OCI-LY7 (cell line): Measurements from ENCODE around the gene MRPS23. TPM values are rescaled to one million over a fixed set of nuclear protein-coding genes. Genes with fewer than 3 reads are reported as not detected.

Experiments used
- BruUV-seq: library from RNA; stranded (reverse); fragments of 400-500 nt; replicated peaks from 2 replicates; lab custom pipeline; 2021; lab: Mats Ljungman, UMichigan
- CTCF ChIA-PET: fragments of 300-600 bp; sonication (Branson Sonifier 250); formaldehyde crosslinking; loops from one replicate; lab custom pipeline; 2022; ENCODE audit warnings: antibody characterized with exemption; ENCODE audit not compliant: unreplicated experiment; lab: Charles Lee
- POLR2A ChIA-PET: fragments of 300-600 bp; sonication (Branson Sonifier 250); formaldehyde crosslinking; loops from one replicate; lab custom pipeline; 2022; ENCODE audit warnings: antibody characterized with exemption; lab: Charles Lee
- DNase-seq: peaks from one replicate; pipeline ENCODE4 v3.0.0-alpha.2; 2015; ENCODE audit warnings: low spot score
- H2AFZ ChIP-seq: fragments of 200-600 bp; sonication (generic), shearing (Covaris generic); 2 replicates; pipeline ENCODE4 v1.6.1; 2014; ENCODE audit warnings: mild to moderate bottlenecking, antibody characterized with exemption, low read length, moderate library complexity
- H3K27ac ChIP-seq: fragments of 200-600 bp; sonication (generic); 2 replicates; pipeline ENCODE4 v1.5.1; 2014; ENCODE audit warnings: mixed run types, low read depth, mild to moderate bottlenecking, moderate library complexity, low read length, inconsistent platforms; ENCODE audit not compliant: poor library complexity, severe bottlenecking
- H3K36me3 ChIP-seq: fragments of 200-600 bp; sonication (generic); 2 replicates; pipeline ENCODE4 v1.6.1; 2014; ENCODE audit warnings: mild to moderate bottlenecking, antibody characterized with exemption, low read length, moderate library complexity, mixed read lengths; ENCODE audit not compliant: insufficient read depth
- H3K4me1 ChIP-seq: fragments of 200-600 bp; sonication (generic); 2 replicates; pipeline ENCODE4 v1.5.1; 2014; ENCODE audit warnings: mild to moderate bottlenecking, low read length; ENCODE audit not compliant: insufficient read depth, poor library complexity, severe bottlenecking
- H3K4me2 ChIP-seq: fragments of 200-600 bp; sonication (generic); 2 replicates; pipeline ENCODE4 v1.6.1; 2014; ENCODE audit warnings: mild to moderate bottlenecking, low read length
- H3K4me3 ChIP-seq: fragments of 200-600 bp; sonication (generic); 2 replicates; pipeline ENCODE4 v1.5.1; 2014; ENCODE audit warnings: mild to moderate bottlenecking, low read depth, low read length; ENCODE audit not compliant: poor library complexity, severe bottlenecking
- H3K79me2 ChIP-seq: fragments of 200-600 bp; sonication (generic); 2 replicates; pipeline ENCODE4 v1.6.1; 2016; ENCODE audit warnings: low read depth, mild to moderate bottlenecking, low read length, moderate library complexity, mixed read lengths; ENCODE audit not compliant: insufficient read depth
- H3K9me2 ChIP-seq: fragments of 200-600 bp; sonication (generic); 2 replicates; pipeline ENCODE4 v1.6.1; 2016; ENCODE audit warnings: mild to moderate bottlenecking, low read length, mixed read lengths; ENCODE audit not compliant: insufficient read depth
- H3K9me3 ChIP-seq: fragments of 200-600 bp; sonication (generic); 2 replicates; pipeline ENCODE4 v1.6.1; 2014; ENCODE audit warnings: mild to moderate bottlenecking, mixed run types, low read length, mixed read lengths
- H4K20me1 ChIP-seq: fragments of 200-600 bp; sonication (generic); 2 replicates; pipeline ENCODE4 v1.6.1; 2014; ENCODE audit warnings: mild to moderate bottlenecking, antibody characterized with exemption, low read length, moderate library complexity, mixed read lengths; ENCODE audit not compliant: insufficient read depth
- EZH2phosphoT487 ChIP-seq: fragments of 200-600 bp; sonication (generic); IDR thresholded peaks from 2 replicates; pipeline ENCODE4 v1.6.1; 2018; ENCODE audit warnings: low read depth, borderline replicate concordance, mild to moderate bottlenecking, mixed run types, antibody characterized with exemption, low read length, moderate library complexity, mixed read lengths
- intact Hi-C: fragments of 100-400 bp; cut with micrococcal nuclease; formaldehyde crosslinking; loops from one replicate; pipeline ENCODE4 v1.10.0; 2022; ENCODE audit not compliant: unreplicated experiment
- total RNA-seq, 2 experiments: library from RNA; depleted of rRNA in 1 of 2; stranded (reverse); fragments of >200 nt in 1 of 2; shearing (Covaris generic) in 1 of 2; gene quantifications; 2 replicates each; pipeline ENCODE4 v1.2.3, GENCODE V29; 2014 to 2022
- TF ChIP-seq, protein P1 (sequence below): fragments of 200-600 bp; sonication (generic); conservative IDR thresholded peaks from 2 replicates; pipeline ENCODE4 v1.5.1; 2014; ENCODE audit warnings: mild to moderate bottlenecking, antibody characterized with exemption, low read length, moderate library complexity, mixed read lengths

Gene MRPS23
- total RNA-seq, 2 experiments from 2014 or later: 50.3 to 73.5 TPM

DNA sequence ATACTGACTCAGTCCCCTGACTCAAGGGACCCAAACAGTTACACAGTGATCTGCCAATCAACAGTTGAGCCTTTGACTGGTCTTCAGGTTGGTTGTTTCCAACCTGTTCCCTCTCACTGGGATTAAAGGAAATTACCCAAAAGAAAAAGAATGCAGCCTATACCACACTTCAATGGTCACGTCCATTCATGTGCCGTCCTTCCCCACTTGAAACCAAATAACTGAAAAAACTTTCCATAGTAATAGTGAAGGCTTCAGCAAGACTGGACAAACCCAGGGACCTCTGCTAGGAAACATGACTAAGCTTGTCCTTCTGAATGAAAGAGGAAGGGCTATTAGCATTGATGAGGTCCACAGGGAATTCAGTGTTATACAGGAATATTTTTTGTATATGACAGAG, 30.6 kb downstream of the MRPS23 start:
- Histone ChIP-seq H3K4me2 (no peak overlapping the region), H3K79me2 (no peaks in the 10 kb centered on the region), H3K9me2 (no peaks in the 10 kb centered on the region), H3K36me3 (no peaks in the 10 kb centered on the region), H2AFZ (no peak overlapping the region), H3K4me1 (no peaks in the 10 kb centered on the region), H4K20me1 (no peaks in the 10 kb centered on the region), H3K9me3 (no peaks in the 10 kb centered on the region), H3K4me3 (no peak overlapping the region), H3K27ac (no peak overlapping the region)
- TF ChIP-seq EZH2phosphoT487: no peak
- TF ChIP-seq, protein P1, sequence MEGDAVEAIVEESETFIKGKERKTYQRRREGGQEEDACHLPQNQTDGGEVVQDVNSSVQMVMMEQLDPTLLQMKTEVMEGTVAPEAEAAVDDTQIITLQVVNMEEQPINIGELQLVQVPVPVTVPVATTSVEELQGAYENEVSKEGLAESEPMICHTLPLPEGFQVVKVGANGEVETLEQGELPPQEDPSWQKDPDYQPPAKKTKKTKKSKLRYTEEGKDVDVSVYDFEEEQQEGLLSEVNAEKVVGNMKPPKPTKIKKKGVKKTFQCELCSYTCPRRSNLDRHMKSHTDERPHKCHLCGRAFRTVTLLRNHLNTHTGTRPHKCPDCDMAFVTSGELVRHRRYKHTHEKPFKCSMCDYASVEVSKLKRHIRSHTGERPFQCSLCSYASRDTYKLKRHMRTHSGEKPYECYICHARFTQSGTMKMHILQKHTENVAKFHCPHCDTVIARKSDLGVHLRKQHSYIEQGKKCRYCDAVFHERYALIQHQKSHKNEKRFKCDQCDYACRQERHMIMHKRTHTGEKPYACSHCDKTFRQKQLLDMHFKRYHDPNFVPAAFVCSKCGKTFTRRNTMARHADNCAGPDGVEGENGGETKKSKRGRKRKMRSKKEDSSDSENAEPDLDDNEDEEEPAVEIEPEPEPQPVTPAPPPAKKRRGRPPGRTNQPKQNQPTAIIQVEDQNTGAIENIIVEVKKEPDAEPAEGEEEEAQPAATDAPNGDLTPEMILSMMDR: no peak
- no TSS peak for BruUV-seq
- ChIA-PET CTCF (no interaction called here), POLR2A (no interaction called here)
- DNase-seq: no peak
- intact Hi-C loops: no loop called here

DNA sequence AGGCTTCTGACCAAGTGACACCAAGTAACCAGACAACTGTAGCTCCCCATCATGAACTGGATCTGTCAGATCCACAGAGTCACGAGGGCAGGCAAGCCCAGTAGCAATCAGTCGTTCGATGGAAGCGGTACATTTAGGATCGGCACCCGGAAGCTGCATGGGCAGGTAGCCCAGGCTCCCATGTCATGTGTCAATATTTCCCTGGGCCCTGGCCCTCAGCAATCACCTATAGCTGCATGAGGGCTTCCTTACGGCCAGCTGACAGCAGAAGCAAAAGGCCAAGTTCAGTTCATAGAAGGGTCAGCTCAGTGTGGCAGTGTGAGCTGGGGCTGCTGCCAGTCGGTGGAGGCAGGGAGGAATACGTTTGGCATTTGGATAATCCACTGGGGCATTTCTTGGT, 31.8 kb downstream of the MRPS23 start:
- no TSS peak for BruUV-seq

DNA sequence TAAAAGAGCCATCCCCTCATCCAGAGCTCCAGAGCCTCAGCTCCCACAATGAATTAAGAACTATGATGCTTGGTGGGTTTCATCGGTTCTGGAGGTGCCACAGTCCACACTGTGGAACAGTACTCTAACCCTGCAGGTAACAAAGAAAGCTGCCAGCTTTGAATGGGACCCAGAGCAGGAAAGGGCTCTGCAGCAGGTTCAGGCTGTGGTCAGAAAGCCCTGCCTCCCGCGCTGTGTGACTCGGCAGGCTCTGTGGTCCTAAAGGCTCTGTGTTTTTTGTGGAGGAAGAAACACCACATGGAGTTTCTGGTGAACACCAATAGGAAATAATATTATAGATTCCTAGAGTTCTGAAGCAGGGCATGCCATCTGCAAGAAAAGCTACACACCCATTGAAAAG, 32.5 kb downstream of the MRPS23 start:
- Histone ChIP-seq H3K9me3 (no peaks in the 10 kb centered on the region), H2AFZ (no peak overlapping the region), H3K4me3 (no peak overlapping the region), H3K27ac (no peak overlapping the region), H3K4me1 (no peaks in the 10 kb centered on the region), H3K36me3 (no peaks in the 10 kb centered on the region), H3K4me2 (no peak overlapping the region), H3K9me2 (no peaks in the 10 kb centered on the region), H4K20me1 (no peaks in the 10 kb centered on the region), H3K79me2 (no peaks in the 10 kb centered on the region)
- intact Hi-C loops: no loop called here
- DNase-seq: no peak
- no TSS peak for BruUV-seq
- ChIA-PET CTCF (no interaction called here), POLR2A (interaction anchor here (0.7 to 1.9 kb wide), 2 partner anchors 10 to 1147 kb away, joined by 4 to 5 read pairs; no protein-coding TSS in a partner anchor)
- TF ChIP-seq, protein P1: no peak
- TF ChIP-seq EZH2phosphoT487: no peak

More for the DNA sequence above, 31.8 kb downstream of the MRPS23 start:
- no peak overlapping the region for H3K4me2 ChIP-seq
- CTCF ChIA-PET: no interaction called here
- H3K9me3 ChIP-seq: no peaks in the 10 kb centered on the region
- H3K4me3 ChIP-seq: no peak overlapping the region
- no peak overlapping the region for H2AFZ ChIP-seq
- no peak overlapping the region for H3K27ac ChIP-seq
- intact Hi-C loops: no loop called here
- TF ChIP-seq, protein P1: no peak
- no peak for TF ChIP-seq EZH2phosphoT487
- no peaks in the 10 kb centered on the region for H3K4me1 ChIP-seq
- H4K20me1 ChIP-seq: no peaks in the 10 kb centered on the region
- H3K79me2 ChIP-seq: no peaks in the 10 kb centered on the region
- POLR2A ChIA-PET: interaction anchor here (0.7 kb wide), 2 partner anchors 14 to 1146 kb away, joined by 3 to 4 read pairs; no protein-coding TSS in a partner anchor
- H3K9me2 ChIP-seq: no peaks in the 10 kb centered on the region
- H3K36me3 ChIP-seq: no peaks in the 10 kb centered on the region
- no peak for DNase-seq
